ENCODE measurements around the gene ADAMTS4.

DNA sequence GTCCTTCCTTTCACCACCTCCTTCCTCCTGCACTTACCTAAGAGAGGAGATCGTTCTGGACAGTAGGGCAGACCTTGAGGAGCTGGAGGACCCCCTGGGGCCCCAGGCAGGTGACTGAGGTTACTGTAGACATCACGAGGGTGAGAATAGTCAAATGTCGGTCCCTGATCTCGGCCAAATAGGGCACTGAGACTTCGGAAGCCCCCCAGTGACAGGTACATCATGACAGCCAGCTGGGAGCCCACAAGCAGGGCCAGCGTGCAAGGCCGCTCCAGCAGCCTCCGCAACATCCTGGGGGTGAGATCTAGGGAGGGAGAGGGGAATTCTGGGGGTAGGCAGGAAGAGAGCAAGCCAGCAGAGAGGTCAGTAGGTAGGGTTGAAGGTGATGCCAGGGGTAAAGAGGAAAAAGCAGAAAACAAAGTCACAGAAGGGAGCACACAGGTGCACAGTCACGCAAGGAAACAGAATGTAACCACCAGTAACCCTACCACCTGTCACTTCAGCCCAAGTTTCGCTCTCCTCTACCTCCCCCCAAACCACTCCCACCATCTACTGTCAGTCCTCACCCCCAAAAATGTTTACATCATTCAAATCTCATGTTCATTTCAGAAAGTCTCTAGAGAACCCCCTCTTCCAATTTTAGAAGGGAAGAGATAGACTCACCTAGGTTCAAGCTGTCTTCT, 22.9 kb downstream of the ADAMTS4 start:
- TF ChIP-seq CTCF (IDR thresholded peaks at IDR 0.05) (no peak), POLR2A (IDR thresholded peaks at IDR 0.05) (no peak)

Measured in lower leg skin (tissue), 3 donors.